NCI-H1048 (cell line): ENCODE results near the gene GDI1.

Experiments
- DNase-seq: peaks from one replicate; lab custom pipeline; 2025; lab: John Stamatoyannopoulos, UW

Gene GDI1

DNA sequence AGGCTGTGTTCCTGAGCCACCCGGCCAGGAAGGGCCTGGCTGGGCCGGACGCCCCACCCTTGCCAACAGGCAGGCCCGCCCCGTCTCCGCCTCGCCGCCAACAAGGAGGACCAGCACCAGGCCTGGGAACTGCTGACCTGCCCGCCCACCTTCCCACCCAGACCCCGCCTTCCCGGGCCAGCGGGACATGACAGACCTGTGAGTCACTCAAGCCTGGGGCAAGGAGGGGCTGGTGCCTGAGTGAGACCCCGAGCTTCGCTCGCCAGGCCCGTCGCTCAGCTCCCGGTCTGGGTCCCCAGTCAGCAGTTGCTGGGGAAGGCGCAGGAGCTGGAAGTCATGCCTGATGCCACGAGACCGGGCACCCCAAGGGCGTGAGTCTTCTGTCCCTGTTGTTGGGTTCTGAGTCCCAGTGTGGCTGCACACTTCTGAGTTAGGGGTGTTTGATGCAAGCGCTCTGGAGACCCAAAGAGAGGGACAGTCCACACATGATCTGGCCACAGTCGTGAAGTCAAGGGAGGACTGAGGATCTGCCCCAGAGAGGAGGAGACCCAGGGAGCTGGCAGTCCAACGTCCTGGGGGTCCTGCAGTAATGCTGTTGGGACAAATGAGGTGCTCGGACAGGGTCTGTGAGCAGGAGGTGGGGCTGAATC lies 27.6 kb upstream of the GDI1 start, which contains the start of gene DNASE1L1:
DNASE1L1 (minus strand) TSS at position 33 of the 650 bp plus-strand sequence. CDS start 3,686 bp downstream, outside the sequence.
- DNase-seq, result no peak

DNA sequence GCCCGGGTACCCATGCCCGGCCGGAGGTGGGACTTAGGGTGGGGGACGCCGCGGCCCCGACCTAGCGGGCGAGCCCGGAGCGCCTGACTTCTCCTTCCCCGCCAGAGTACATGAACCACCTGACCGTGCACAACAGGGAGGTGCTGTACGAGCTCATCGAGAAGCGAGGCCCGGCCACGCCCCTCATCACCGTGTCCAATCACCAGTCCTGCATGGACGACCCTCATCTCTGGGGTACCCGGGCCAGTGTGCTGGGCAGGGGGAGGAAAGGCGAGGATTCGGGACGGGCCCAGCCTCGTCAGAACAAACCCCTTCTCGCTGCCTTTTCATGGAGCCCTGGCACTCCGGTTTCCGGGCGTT lies 25.0 kb upstream of the GDI1 start:
- DNase-seq, result peak; percentile 5

DNA sequence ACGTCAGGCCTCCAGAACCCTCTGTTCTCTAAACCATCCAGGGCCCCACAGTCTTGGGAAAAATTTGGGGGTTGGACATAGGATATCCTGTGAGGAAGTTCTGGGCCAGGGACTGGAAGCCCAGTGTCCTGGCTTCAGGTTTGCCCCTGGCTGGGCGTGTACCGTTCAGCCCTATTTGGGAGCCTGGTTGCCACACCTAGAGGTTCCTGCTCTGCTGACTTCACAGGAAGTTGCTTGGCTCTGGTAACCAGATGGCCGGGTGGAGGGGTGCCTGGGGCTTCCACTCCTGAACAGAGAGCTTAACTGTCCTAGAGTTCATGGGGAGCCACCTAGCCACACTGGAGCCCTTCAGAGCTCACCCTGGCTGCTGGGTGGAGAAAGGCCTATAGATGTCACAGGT lies 24.5 kb upstream of the GDI1 start:
- no peak for DNase-seq

DNA sequence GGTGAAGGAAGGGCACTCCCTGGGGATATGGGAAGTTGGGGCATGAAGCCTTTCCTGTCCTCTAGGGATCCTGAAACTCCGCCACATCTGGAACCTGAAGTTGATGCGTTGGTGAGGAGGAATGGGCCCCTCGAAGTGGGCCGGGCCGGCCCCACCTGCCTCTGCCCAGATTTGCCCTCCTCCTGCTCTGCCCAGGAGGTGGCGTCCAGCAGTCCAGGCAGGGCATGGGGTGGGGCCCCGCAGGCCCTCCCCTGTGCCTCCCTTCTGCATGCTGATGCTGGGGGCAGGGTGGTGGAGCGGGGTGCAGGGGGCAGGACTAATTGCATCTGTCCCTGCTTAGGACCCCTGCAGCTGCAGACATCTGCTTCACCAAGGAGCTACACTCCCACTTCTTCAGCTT lies 23.8 kb upstream of the GDI1 start:
- no peak for DNase-seq

DNA sequence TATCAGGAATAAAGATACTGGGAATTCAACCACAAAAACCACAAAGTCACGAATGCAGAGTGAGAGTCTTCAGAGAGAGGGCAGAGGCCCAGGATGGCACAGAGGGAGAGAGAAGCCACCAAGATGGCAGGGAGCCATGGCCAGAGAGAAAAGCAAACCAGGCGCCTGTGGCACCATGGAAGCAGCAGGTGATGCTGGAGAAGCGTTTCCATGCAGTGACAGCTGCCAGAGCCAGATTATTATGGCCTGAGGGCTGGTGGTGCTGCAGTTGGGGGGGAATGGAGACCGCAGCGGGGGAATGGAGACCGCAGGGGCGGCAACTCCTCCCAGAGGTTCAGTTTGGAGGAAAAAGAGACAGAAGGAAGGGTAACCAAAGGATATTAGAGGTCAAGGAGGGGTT lies 19.8 kb upstream of the GDI1 start:
- DNase-seq, result no peak

DNA sequence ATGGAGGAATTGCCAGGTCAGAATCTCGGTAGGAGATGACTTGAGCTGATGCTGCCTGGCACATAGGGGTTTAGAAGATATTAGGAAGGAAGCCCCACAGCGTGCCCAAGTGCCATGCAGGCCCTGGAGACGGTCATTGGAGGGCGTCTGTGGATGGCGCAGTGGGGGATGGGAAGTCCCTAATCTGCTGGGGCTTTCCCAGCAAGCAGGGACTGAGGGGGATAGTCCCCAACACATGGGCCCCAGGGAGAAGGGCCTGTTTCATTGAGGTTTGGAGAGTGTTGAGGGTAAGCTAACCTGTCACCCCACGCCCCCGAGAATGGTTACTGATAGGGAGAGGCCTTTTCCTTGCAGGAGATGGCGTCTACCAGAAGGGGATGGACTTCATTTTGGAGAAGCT lies 17.8 kb upstream of the GDI1 start:
- DNase-seq, result no peak

DNA sequence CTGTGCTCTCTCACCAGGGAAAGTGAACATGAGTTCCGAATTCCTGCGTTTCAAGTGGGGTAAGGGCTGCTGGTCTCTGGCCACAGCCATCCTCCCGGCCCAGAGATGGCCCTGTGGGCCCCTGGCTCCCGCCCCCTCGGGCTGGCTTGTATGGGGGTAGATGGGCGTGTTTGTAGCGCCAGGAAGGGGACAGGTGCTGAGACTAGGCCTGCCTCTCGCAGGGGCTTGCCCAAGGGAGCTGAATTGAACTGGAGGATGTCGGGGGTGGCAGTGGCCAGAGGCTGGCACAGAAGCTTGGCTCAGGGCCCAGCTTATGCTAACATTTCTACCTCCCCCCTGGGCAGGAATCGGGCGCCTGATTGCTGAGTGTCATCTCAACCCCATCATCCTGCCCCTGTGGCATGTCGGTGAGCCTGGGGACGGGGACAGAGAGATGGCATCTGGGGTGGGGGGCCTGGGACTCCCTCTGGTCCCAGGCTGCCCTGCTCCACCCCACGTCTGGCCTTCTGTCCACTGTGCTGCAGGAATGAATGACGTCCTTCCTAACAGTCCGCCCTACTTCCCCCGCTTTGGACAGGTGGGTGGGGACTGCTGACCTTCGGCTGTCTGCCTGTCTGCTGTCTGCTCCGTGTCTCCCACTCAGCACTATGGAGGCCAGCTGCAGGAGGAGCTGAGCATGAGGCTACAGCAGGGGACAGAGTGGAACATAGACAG lies 17.1 kb upstream of the GDI1 start:
- no peak for DNase-seq

DNA sequence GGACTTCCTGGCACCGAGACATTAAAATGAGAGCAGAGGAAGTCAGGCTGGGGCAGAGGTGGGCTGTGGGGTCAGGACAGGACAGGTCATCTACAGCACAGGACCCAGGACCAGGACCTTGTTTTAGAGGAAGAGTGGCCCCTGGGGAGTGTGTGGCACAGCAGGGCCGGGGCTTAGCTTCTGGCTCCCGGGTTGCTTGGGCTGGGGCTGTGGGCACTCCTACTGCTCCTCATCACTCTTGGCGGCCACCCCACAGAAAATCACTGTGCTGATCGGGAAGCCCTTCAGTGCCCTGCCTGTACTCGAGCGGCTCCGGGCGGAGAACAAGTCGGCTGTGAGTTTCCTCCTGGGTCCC lies 16.6 kb upstream of the GDI1 start:
- DNase-seq, result no peak

DNA sequence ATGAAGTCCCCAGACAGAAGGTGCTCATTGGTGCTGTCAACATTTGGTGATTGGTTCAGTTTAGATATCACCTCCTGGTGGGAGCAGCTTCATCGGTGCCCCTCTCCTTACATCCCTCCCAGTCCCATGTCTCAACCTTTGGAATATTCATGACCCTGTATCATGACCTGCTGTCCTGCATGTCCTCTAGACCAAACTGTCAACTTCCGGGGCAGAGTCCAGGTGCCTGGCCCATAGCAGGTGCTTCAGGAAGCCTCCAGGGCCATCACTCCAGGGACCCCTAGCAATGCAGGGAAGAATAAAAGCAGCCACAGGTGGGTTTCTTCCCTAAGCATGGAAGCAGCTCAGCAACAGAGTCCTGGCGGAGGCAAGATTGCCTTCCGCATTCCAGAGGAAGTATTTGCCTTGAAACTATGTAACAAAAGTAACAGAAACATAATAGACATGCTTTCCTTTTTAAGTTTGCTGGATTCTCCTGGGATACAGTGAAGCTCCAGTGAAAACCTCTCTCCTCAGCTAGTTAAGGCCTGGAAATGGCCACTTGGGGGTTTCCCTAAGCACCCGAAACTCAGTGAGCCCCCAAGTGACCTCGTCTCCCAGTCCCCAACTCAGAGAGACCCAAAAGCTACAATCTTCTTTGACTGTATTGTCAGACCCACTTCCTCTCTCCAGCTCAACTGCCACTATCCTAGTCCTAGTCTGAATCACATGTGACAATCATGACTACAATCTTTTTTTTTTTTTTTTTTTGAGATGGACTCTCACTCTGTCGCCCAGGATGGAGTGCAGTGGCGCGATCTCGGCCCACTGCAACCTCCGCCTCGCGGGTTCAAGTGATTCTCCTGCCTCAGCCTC lies 9.8 kb upstream of the GDI1 start:
- no peak for DNase-seq

DNA sequence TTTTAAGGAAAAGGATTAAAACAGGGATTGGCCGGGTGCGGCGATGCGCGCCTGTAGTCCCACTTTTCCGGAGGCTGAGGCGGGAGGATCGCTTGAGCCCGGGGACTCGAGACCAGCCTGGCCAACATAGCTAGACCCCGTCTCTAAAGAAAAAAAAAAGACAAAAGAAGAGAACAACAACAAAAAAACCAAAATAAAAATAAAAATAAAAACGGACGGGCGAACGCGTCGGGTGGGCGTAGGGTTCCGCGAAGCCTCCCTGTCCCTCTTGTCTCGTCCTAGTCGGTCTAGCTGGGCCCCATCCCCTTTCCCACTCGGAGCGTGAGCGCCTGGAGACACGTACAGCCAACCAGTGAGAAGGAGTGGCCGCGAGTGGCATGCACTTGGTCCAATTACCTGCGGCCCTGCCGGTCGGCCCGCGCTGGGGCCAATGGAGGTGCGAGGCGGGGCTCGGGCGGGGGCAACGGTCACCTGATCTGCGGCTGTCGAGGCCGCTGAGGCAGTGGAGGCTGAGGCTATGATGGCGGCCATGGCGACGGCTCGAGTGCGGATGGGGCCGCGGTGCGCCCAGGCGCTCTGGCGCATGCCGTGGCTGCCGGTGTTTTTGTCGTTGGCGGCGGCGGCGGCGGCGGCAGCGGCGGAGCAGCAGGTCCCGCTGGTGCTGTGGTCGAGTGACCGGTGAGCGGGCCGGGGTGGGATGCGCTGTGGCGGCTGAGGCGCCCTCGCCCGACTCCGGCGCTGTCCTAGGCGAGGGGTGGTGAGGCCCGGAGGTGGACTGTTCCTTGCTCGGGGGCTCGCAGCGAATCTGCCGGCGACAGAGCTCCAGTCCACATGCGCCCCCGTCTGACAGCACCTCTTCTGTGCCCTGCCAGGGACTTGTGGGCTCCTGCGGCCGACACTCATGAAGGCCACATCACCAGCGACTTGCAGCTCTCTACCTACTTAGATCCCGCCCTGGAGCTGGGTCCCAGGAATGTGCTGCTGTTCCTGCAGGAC lies 8.5 kb upstream of the GDI1 start, which contains the start of gene ATP6AP1:
ATP6AP1 (plus strand) TSS at position 502 of the 996 bp plus-strand sequence; CDS start at position 518, 16 bp downstream.
- peak; percentile 65 for DNase-seq

DNA sequence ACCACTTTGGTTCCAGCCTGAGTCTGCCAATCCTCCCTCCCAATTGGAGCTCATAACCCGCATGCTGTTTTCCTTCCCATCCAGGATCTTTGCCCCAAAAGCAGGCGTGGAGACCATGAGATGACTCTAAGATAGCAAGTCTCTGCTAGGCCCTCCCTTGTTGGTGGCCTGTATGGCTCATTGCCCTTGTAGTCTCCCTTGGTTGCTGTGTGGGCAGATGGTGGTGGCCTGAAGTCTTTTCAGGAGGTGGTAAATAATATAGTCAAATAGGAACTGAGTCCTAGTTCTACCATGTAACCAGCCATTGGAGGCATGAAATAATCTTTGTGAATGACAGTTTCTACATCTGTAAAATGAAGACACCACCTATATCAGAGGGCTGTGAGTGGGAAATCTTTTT lies 7.2 kb upstream of the GDI1 start:
- DNase-seq, result no peak

DNA sequence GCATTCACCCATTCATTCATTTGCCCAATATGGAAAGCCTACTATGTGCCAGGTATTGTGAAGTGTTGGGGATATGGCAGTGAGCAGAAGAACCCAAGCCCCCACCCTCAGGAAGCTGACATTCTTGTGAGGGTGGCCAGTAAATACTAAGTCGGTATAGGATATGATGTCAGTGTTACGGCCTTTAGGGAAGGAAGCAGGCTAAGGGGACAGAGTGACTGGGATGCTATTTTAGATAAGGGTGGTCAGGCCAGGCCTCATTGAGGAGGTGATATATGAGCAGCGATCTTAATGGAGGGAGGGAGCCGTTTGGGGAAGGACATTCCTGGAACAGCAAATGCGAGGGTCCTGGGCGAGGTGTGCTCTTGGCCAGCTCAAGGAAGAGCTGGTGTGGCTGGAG lies 6.5 kb upstream of the GDI1 start:
- DNase-seq, result no peak

DNA sequence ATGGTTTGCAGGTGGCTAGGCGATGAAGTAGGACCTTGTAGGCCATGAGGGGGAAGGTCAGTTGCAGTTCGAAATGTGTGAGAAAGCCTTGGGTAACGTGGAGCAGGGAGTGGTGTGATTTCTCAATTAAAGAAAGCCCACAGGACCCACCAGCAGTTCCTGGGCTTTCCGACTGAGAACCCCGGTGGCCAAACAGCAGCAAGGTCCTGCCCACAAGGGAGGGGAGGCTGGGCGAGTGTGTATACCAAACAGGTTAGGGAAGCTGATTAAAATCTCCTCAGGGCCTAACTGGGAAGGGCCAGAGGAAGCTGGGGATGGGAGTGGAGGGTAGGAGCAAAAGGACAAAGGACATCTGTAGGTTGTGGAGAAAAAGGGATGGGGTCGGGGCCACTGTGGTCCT lies 6.0 kb upstream of the GDI1 start:
- no peak for DNase-seq

DNA sequence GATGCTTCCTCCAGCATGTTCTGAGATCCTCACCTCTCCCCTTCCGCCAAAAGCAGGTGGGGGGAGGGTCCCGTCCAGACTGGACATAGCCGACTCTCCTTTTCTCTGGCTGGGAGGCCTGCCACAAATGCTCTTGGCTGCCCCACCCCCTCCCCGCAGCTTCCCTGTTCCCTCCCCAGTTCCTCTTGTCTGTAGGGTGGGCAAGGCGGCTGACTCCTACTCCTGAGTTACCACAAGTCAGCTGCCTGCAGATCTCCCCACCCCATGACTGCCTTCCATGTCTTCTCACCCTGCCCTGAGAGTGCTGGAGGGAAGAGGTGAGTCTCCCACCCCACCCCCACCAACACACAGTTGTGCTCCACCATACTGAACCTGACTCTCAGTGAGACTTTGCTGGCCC lies 5.6 kb upstream of the GDI1 start:
- no peak for DNase-seq

DNA sequence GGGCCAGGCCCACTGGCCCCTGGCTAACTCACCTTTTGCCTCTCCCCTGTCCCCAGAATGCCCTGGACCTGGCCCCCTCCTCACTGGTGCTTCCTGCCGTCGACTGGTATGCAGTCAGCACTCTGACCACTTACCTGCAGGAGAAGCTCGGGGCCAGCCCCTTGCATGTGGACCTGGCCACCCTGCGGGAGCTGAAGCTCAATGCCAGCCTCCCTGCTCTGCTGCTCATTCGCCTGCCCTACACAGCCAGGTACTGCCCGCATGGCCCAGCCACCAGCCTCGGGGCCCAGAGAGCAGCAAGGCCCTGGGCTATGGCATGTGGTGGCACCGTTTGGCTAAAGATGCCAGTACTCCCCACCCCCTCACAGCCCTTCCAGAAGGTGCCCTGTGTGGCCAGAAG lies 4.7 kb upstream of the GDI1 start:
- no peak for DNase-seq

DNA sequence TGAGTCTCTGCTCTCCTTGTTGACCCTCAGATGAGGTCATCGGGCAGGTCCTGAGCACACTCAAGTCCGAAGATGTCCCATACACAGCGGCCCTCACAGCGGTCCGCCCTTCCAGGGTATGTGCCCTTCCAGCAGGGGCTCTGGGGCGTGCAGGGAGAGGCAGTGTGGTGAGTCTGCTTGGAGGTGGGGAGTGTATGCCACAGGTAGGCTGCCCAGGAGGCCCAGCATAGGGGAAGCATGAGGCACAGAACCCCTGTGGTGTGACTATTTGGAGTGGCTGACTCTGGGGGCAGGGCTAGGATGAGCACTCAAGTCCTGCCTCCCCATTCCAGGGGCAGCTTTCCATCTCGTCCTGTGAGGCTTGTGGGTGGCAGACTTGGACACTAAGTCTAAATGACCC lies 3.3 kb upstream of the GDI1 start:
- no peak for DNase-seq

DNA sequence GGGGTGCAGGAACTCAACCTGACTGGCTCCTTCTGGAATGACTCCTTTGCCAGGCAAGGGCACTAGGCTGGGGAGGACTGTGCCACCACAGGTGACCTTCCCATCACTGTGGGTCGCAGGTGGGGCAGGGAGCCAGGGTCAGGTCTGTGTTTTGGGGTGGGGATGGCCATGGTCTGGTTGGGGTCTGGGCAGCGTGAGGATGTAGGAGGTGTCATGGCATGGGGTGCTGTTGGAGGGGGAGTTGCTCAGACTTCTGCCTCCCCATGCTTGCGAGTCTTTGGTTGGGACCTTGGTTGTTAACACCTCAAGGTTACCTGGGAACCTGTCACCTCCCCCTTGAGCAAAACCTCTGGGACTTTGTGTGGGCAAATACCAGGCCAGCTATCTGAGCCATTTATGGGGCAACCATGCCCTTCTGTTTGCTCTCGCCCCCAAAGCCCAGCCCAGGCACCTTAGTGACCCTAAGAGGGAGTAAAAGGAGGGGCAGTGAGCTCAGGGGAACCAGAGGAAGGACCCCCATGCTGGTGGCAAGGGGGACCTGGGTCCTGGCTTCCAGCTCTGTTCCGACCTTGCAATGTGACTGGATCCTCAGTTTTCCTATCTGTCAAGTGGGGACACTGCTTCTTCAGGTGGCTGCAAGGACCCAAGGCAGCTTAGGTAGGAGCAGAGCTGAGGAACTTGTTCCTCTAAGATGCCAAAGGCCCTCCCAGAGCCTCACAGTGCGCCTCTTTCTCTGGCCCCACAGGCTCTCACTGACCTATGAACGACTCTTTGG lies 2.4 kb upstream of the GDI1 start:
- DNase-seq, result no peak

DNA sequence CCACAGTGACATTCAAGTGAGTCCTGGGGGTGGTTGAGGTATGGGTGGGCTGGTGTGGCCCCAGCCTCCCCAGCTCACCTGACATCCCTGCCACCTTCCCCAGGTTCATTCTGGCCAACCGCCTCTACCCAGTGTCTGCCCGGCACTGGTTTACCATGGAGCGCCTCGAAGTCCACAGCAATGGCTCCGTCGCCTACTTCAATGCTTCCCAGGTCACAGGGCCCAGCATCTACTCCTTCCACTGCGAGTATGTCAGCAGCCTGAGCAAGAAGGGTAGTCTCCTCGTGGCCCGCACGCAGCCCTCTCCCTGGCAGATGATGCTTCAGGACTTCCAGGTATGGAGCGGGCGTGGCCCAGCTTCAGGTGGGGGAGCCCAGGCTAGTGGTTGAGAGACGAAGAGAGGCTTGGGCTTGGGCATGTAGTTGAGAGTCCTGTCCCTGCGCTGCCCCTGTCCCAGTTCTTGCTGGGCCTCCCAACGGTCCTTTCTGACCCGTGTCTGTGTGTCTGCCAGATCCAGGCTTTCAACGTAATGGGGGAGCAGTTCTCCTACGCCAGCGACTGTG lies 1.7 kb upstream of the GDI1 start:
- DNase-seq, result no peak

DNA sequence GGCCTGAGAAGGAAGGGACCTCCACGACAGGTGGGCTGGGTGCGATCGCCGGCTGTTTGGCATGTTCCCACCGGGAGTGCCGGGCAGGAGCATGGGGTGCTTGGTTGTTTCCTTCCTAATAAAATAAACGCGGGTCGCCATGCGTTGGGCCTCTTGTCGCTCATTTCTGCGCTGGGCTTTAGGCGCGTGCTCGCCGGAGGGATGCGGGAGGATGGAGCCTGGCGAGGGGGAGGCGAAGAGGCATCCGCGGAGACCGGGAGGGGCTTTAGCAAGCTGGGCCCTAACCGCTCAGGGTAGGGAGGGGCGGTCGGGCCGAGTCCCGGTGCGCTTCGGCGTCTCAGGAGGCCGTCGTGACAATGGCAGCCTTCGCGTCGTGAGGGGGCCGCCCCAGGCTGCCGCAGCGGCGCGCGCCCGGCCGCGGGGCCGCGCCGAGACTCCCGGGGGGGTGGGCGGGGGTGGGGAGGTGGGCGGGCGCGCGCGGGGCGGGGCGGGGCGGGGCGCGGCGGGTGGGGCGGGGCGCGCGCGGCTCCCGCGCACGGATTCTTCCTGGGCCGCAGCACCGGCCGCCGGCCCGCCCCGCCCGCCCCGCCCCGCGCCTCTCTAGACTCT lies 476 bp upstream of the GDI1 start:
- DNase-seq, result no peak
